Prostate gland (tissue), 2 donors: ENCODE data around the gene GABBR2. TPM values are rescaled to one million over a fixed set of nuclear protein-coding genes. Genes with fewer than 3 reads are reported as not detected.

Experiments
- DNase-seq: peaks from one replicate; pipeline ENCODE4 v3.0.0-alpha.2; 2019; ENCODE audit warnings: low spot score
- H3K27ac ChIP-seq, 2 donors: fragments of 200-600 bp; sonication (generic); 2 replicates each; pipeline ENCODE4 v1.5.1; 2017 to 2019
- H3K27me3 ChIP-seq: fragments of 200-600 bp; sonication (generic); replicated peaks from 2 replicates; pipeline ENCODE4 v1.5.1; 2019; ENCODE audit not compliant: insufficient read depth
- H3K36me3 ChIP-seq, 2 donors: fragments of 200-600 bp; sonication (generic); 1 replicate in 1 of 2; 2 replicates in 1 of 2; pipeline versions ENCODE4 v1.5.1 to v1.8.1; 2017 to 2019
- H3K4me1 ChIP-seq: fragments of 200-600 bp; sonication (generic); replicated peaks from 2 replicates; pipeline ENCODE4 v1.5.1; 2019
- H3K4me3 ChIP-seq, 2 donors: fragments of 200-600 bp; sonication (generic); 2 replicates each; pipeline ENCODE4 v1.5.1; 2017 to 2019
- H3K9me3 ChIP-seq: fragments of 200-600 bp; sonication (generic); 2 replicates; pipeline ENCODE4 v1.5.1; 2017
- POLR2A ChIP-seq: fragments of 450-650 bp; IDR thresholded peaks from one replicate; pipeline ENCODE4 v1.6.1; 2016; ENCODE audit warnings: antibody characterized with exemption, mild to moderate bottlenecking
- POLR2AphosphoS5 ChIP-seq: sonication (generic); formaldehyde crosslinking; IDR thresholded peaks from one replicate; pipeline ENCODE4 v1.6.1; 2017; ENCODE audit warnings: antibody characterized with exemption
- WGBS: methylation state at CpG from one replicate; pipeline ENCODE4 v1.1.5; 2018; 5-methylcytosine and 5-hydroxymethylcytosine counted together
- intact Hi-C: fragments of 100-400 bp; cut with DNase I; formaldehyde crosslinking; loops from one replicate; pipeline ENCODE4 v1.14.2; 2022
- total RNA-seq, 2 donors: library from RNA; depleted of rRNA; stranded (reverse); fragments of >200 nt; gene quantifications; one replicate each; pipeline ENCODE4 v1.1.0, GENCODE V29; 2016
- TF ChIP-seq, protein P1 (sequence below), 4 experiments: fragments of 200-600 bp in 2 of 4; fragments of 450-650 bp in 2 of 4; sonication (generic) in 2 of 4; IDR thresholded peaks; 1 replicate in 3 of 4; 2 replicates in 1 of 4; pipeline ENCODE4 v1.5.1; 2016 to 2019; ENCODE audit warnings: antibody characterized with exemption in 4 of 4, mild to moderate bottlenecking in 2 of 4, moderate library complexity in 2 of 4

GABBR2 gene
- total RNA-seq, 2 donors from 2014 or later, result 0.97 TPM; not detected in 1

- Histone ChIP-seq H3K4me1 (no peaks in the 10 kb centered on the region), H3K27me3 (peaks cover 15% of the 10 kb centered on the region), H3K27ac (no peak overlapping the region), H3K9me3 (no peaks in the 10 kb centered on the region), H3K36me3 (no peaks in the 10 kb centered on the region), H3K4me3 (no peak overlapping the region)
- intact Hi-C loops, result no loop called here
- WGBS, result 2% methylated on average over 58 of the region's 79 CpGs
- DNase-seq, result peak; percentile 15
- no peak for TF ChIP-seq POLR2A
- TF ChIP-seq, protein P1, sequence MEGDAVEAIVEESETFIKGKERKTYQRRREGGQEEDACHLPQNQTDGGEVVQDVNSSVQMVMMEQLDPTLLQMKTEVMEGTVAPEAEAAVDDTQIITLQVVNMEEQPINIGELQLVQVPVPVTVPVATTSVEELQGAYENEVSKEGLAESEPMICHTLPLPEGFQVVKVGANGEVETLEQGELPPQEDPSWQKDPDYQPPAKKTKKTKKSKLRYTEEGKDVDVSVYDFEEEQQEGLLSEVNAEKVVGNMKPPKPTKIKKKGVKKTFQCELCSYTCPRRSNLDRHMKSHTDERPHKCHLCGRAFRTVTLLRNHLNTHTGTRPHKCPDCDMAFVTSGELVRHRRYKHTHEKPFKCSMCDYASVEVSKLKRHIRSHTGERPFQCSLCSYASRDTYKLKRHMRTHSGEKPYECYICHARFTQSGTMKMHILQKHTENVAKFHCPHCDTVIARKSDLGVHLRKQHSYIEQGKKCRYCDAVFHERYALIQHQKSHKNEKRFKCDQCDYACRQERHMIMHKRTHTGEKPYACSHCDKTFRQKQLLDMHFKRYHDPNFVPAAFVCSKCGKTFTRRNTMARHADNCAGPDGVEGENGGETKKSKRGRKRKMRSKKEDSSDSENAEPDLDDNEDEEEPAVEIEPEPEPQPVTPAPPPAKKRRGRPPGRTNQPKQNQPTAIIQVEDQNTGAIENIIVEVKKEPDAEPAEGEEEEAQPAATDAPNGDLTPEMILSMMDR (IDR thresholded peaks at IDR 0.05), result peak in 2 of 4 experiments; percentile 13 to 16
Observed at GRCh38 chr9:98707166-98708102, 1.3 kb downstream of the GABBR2 start.

- DNase-seq, result no peak
- WGBS, result 6% methylated on average over 15 of the region's 15 CpGs
- Histone ChIP-seq H3K4me1 (no peaks in the 10 kb centered on the region), H3K27me3 (peaks cover 15% of the 10 kb centered on the region), H3K27ac (no peak overlapping the region), H3K9me3 (no peaks in the 10 kb centered on the region), H3K36me3 (no peaks in the 10 kb centered on the region), H3K4me3 (no peak overlapping the region)
- intact Hi-C loops, result no loop called here
- TF ChIP-seq POLR2AphosphoS5, result no peak
- TF ChIP-seq POLR2A, result no peak
- TF ChIP-seq, protein P1 (IDR thresholded peaks at IDR 0.05), result no peak
Observed at GRCh38 chr9:98706651-98707165, 2.0 kb downstream of the GABBR2 start.

- Histone ChIP-seq H3K36me3 (no peaks in the 10 kb centered on the region), H3K27me3 (peaks cover 6% of the 10 kb centered on the region), H3K4me3 (no peak overlapping the region), H3K9me3 (no peaks in the 10 kb centered on the region), H3K4me1 (no peaks in the 10 kb centered on the region), H3K27ac (no peak overlapping the region)
- TF ChIP-seq, protein P1 (IDR thresholded peaks at IDR 0.05), result no peak
- TF ChIP-seq POLR2AphosphoS5 (no peak), POLR2A (no peak)
- 72% methylated on average over 2 of the region's 2 CpGs for WGBS
- no peak for DNase-seq
- intact Hi-C loops, result no loop called here
Observed at GRCh38 chr9:98702835-98703380, 5.8 kb downstream of the GABBR2 start.

DNA sequence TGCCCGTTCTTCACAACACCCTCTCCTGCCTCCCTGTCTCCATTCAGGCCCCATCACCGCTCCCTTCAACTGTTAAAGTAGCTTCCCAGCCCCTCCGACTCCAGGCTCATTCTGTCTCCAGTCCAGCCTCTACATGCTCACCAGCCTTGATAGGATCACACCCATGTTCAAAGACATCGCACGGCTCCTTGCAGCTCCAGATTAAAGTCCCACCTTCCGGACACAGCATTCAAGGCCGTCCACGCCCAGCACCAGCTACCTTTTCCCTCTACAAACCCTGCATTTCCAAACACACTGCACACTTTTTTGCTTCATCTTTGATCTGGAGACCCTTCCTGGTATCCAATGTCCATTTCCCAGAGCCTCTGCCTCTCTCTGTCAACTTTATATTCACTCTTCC, 6.4 kb downstream of the GABBR2 start:
- no peak for DNase-seq
- H3K9me3 ChIP-seq, result no peaks in the 10 kb centered on the region
- H3K27ac ChIP-seq, result no peak overlapping the region
- H3K4me3 ChIP-seq, result no peak overlapping the region
- WGBS, result 88% methylated on average over 8 of the region's 8 CpGs
- H3K4me1 ChIP-seq, result no peaks in the 10 kb centered on the region
- H3K36me3 ChIP-seq, result no peaks in the 10 kb centered on the region
- intact Hi-C loops, result no loop called here
- peaks cover 3% of the 10 kb centered on the region for H3K27me3 ChIP-seq
- TF ChIP-seq POLR2A, result no peak
- no peak for TF ChIP-seq POLR2AphosphoS5
- TF ChIP-seq, protein P1 (IDR thresholded peaks at IDR 0.05), result no peak
